Fibroblast of lung (primary cell): ENCODE results near the gene FZD4.

ENCODE experiments used
- CTCF ChIP-seq, 2 donors: IDR thresholded peaks in 1 of 2; conservative IDR thresholded peaks in 1 of 2; 1 replicate in 1 of 2; 2 replicates in 1 of 2; pipeline ENCODE4 v1.5.1; 2011 to 2012; ENCODE audit warnings: low read length in 2 of 2, control low read depth in 1 of 2, inconsistent platforms in 1 of 2, low read depth in 1 of 2, mild to moderate bottlenecking in 1 of 2
- EZH2 ChIP-seq: IDR thresholded peaks from 2 replicates; pipeline ENCODE4 v1.5.1; 2012; ENCODE audit warnings: low read length, control low read depth, mild to moderate bottlenecking; ENCODE audit errors: missing control alignments

- TF ChIP-seq CTCF (conservative IDR thresholded peaks at IDR 0.05 in 1 of 2, IDR thresholded peaks at IDR 0.05 in 1 of 2; ENCODE audit: low read depth in 1 of 2, low read length in 2 of 2) (no peak), EZH2 (no peak)
Observed at GRCh38 chr11:86934926-86935579, 20.1 kb downstream of the FZD4 start.
